HG02884 (cell line): ENCODE measurements around the gene SMPD3.
A peak's percentile ranks its signal among the peaks of the same experiment; 100 is the strongest.

ENCODE experiments used
- ATAC-seq: cut with Tn5 transposase; IDR thresholded peaks from one replicate; pipeline ENCODE4 v1.9.1; 2021; ENCODE audit warnings: mild to moderate bottlenecking, moderate library complexity; ENCODE audit not compliant: unreplicated experiment

SMPD3 gene

DNA sequence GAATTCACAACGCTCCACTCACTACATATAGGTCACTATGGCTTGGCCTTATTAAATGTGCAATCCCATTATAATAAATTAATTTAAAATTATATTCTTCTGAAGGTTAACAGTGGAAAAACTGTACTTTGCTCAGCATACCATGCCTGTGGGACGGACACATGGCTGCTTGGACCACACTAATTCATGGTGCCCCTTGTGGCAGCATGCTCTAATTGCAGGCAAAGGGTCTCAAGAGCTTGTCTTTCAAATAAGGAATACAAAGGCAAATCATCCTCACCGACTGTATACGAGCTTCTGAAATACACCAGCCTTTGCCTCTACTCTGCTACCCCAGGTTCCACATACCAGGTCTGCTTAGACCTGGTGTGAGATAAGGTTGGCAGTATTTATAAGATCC is 11.7 kb downstream of the SMPD3 start:
- ATAC-seq = no peak

DNA sequence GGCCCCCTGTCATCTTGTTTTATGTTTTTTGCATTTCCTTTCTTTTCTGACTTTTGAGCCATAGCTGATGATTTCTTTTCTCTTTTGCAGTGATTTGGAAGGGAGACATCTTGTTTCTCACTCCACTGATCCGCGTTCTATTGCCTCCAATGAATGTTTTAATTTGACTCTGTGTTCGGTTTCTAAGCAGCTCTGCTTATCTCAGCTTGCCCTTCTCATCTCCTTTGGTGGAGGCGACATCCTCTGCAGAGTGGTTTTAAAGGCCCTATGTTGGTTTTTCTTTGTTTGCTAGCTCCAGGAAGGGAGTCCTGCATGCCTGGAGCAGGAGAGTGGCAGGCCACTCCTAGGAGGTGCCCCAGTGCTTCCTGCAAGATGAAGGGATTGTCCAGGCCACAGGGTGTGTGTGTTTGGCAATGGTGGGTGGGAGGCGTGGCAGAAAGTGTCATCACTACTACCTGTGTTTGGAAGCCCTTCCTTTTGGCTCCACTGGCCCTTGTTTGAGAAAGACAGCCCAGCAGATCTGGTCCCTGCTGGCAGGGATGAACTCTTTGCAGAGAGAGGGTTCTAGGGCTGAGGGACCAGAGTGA is 13.6 kb downstream of the SMPD3 start:
- no peak for ATAC-seq

- ATAC-seq = no peak
Measured at GRCh38 chr16:68433316-68433715, 15.0 kb downstream of the SMPD3 start.

DNA sequence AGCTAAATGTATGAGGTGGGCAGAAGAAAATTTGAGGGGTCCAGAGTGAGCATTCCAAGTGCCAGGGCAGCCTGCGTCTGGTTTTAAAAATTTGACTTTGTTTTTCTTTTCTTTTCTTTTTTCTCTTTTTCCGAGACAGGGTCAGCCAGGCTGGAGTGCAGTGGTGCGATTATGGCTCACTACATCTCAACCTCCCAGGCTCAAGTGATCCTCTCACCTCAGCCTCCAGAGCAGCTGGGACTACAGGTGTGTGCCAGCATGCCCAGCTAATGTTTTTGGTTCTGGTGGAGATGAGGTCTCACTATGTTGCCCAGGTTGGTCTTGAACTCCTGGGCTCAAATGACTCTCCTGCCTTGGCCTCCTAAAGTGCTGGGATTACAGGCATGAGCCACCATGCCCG is 15.6 kb downstream of the SMPD3 start:
- ATAC-seq = no peak

DNA sequence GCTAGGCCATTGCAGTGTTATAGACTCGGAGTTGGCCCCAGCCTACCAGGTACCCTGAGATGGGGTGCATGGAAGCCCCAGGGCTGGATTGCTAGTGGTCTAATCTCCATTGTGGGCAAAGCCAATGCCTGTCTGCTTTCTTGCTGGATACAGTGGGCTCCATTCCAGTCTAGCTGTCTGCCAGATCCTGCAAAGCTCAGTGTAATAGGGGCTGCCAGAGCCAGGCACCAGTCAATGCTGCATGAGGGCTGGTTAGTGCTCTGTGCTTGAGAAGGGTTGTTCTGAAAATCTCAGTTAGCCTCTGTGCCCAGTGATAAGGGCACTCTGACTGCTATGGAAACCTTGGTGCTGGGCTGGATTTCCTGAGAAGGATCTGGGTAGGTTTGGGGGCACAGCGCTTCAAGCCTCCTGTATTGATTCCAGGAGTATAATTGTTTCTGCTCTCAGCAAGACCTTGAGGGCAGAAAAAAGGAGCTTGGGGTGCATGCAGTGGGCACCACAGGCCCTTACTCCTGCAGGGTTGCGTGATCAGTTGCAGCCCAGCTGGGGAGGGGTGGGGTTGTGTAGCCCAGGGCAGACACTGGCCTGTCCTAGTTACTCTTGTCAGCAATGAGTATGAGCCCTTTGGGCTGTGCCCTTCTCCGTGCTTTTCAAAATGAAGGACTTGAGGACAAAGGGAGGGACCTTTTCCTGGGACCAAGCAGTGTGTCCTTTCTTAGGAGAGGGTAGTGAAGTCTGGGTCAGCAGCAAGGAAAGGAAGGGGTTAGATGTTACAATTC is 19.0 kb downstream of the SMPD3 start:
- no peak for ATAC-seq

DNA sequence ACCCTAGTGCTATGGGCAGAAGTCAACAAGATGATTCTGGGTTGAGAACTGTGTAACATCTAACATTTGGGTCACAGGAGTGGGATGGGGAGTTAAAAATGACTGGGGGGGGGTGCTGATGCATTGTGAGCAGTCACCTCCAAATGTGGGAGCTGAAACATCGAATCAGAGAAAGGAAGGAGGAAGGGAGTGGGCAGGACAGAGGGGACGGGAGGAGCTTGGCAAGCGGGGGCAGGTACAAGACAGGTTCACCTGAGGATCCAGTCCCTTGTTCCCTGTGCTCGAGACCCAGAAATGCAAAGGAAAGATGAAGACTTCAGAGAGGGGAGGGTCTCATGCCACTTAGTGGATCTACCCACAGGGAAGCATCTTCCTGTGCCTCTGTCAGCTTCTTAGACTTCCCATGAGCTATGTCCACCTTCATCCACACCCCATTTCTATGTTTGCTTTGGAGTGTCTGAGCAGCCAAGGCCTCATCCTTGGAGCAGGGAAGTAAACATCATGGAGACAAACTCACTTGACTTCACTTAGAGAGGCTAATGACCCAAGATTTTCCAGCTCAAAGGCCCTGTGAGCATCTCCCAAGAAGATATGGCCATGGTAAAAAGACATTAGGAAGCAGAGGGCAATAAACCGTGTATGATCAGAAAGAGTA is 20.5 kb downstream of the SMPD3 start:
- ATAC-seq = no peak

- ATAC-seq = no peak
Measured at GRCh38 chr16:68426347-68426652, 22.0 kb downstream of the SMPD3 start.

DNA sequence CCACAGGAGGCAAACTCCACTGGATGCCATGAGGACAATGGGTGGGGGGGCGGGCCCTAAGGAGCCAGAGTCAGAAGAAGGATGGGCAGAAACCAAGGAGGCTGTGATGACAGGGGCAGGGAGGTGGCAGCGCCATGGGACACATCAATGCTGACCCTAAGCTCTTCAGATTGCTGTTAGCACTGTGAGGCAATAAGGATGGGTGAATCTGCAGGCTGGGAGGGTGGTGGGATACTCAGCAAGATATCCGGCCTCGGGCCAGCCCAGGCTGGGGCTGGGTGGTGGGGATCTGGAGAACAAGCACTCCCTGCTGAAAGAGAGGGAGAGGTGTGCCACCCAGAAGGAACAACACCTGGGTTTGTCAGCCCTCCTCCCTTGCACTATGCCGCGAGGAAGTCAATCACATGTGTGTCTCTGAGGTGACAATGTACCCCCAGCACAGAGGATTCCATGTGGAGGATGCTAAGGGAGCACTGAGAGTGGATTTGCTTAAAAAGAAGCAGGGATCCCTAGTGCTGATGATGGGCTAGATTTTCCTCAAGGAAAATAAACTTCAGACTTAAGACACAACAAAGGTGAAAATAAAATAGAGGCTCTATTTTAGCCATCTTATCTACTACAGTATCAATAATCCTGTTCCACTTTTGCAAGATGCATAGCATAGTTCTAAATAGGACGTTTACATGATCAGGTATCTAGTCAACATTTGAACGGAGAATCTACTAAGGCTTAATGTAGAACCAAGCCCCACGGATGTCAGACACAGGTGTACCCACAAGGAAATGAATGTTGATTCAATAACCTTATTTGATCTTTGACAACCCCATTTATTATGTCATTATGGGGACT is 22.6 kb downstream of the SMPD3 start:
- ATAC-seq = no peak

GRCh38 chr16:68423771-68424170 is 24.5 kb downstream of the SMPD3 start:
- ATAC-seq = no peak

DNA sequence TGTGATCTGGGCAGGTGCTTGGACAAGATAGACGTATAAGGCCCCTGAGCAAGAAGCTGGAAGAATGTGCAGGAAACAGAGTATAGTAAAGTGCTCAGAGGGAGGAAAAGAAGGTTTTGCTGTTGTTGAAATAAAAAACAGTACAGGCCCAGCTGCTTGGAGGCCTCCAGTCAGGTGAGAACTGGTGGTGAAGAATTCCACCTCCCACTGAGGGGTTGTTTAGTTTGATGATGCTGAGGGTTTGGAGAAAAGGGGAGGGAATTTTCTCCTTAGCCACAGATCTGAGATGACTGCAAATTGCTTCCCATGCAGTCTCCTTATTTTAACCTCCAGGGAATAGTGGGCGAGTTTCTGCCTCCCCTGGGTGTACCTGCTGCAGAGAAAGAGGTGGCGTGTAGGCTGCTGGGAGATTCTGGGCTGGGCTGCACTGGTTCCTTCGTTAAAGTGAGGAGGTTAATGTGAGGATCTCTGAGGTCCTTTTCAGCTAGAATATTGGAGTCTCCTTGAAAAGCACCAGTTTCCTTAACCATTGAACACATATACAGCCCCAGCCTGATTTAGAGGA is 25.8 kb downstream of the SMPD3 start:
- ATAC-seq = no peak

- no peak for ATAC-seq
Measured at GRCh38 chr16:68421076-68421475, 27.2 kb downstream of the SMPD3 start.

DNA sequence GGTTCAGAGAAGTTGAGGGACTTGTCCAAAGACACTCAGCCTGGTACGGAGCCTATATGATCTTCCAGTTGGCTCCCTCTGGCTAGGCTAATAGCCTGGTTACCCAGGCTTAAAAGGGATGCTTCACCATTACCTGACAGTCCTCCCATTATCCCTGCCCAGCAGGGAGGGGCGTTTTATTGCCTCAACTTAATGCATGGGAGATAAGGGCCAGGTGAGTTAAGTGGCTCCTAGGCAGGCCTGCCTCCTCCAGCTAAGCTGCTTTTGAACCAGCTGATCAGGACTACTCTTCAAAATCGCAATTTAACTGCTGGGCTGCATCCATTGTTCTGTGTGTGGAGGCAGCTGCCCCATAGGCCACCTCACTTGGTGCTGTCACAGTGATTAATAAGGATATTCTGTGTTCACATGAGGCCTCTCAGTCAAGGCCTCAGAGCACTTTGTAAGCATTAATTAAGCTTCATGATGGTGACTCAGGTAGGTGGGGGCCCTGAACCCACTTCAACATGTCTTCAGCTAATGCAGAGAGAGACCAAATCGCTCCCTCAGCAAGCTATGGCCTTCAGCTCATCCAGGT is 27.9 kb downstream of the SMPD3 start:
- no peak for ATAC-seq

GRCh38 chr16:68417711-68418301 is 30.5 kb downstream of the SMPD3 start:
- peak; percentile 78 for ATAC-seq

- no peak for ATAC-seq
Measured at GRCh38 chr16:68416057-68417046, 32.0 kb downstream of the SMPD3 start.

DNA sequence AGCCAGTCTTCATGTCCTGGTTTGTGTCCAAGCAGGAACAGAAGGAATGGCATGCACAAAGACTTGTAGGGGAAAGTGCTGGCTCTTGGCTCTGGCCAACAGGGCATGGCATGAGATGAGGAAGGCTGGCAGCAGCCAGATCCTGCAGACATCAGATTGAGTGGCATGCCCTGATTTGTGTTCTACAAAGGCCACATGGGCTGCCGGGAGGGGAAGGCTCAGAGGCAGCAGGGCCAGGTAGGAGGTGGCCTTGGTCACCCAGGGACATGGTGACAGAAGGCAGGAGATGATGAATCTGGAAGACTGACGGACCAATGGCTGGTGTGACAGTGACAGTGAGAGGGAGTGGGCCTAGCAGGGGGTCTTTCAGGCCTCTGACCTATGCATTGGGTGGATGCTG is 33.7 kb downstream of the SMPD3 start:
- no peak for ATAC-seq

GRCh38 chr16:68412061-68412460 is 36.2 kb downstream of the SMPD3 start:
- no peak for ATAC-seq

GRCh38 chr16:68411086-68411485 is 37.2 kb downstream of the SMPD3 start:
- ATAC-seq = no peak

- ATAC-seq = no peak
Measured at GRCh38 chr16:68408967-68409366, 39.3 kb downstream of the SMPD3 start.

GRCh38 chr16:68408428-68408827 is 39.9 kb downstream of the SMPD3 start:
- no peak for ATAC-seq
